SH-SY5Y (cell line): ENCODE measurements around the gene HGS.

Source experiments
- GATA2 ChIP-seq: IDR thresholded peaks from 2 replicates; pipeline ENCODE4 v1.6.1; 2011; ENCODE audit warnings: mild to moderate bottlenecking, low read depth, low read length
- GATA3 ChIP-seq: IDR thresholded peaks from 2 replicates; pipeline ENCODE4 v1.6.1; 2011; ENCODE audit warnings: low read depth, mild to moderate bottlenecking, low read length, moderate library complexity

DNA sequence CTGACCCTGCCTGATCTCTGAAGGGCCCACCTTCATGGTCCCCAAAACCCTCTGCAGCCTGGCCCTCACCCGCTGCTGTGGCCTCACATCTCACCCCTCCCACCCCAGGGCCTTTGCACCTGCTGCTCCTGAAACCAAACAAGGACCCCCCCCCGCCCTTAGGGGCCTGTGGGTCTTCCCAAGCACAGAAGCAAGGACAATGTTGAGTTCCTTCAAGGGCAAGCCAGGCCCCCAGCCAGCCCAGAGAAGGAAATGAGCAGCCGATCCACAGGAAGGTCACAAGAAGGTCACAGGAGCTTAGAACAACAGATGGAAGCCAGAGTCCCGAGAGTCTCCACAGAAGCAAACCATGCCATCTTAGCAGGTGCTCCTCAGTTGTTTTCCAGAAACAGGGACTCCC, 27.0 kb upstream of the HGS start:
- no peak for TF ChIP-seq GATA3
- TF ChIP-seq GATA2 = no peak
